Gastrocnemius medialis (tissue), 4 donors: ENCODE data around the gene C13orf46.

ENCODE experiments used
- POLR2A ChIP-seq, 2 donors: fragments of 450-650 bp; IDR thresholded peaks; one replicate each; pipeline ENCODE4 v1.6.1; 2017; ENCODE audit warnings: antibody characterized with exemption in 2 of 2, mild to moderate bottlenecking in 2 of 2, moderate library complexity in 2 of 2
- TF ChIP-seq, protein P1 (sequence below), 5 experiments: fragments of 450-650 bp in 3 of 5; fragments of 200-600 bp in 2 of 5; sonication (generic) in 2 of 5; IDR thresholded peaks in 4 of 5; conservative IDR thresholded peaks in 1 of 5; 1 replicate in 4 of 5; 2 replicates in 1 of 5; pipeline ENCODE4 v1.5.1; 2016 to 2019; ENCODE audit warnings: antibody characterized with exemption in 5 of 5, mild to moderate bottlenecking in 3 of 5, moderate library complexity in 3 of 5

DNA sequence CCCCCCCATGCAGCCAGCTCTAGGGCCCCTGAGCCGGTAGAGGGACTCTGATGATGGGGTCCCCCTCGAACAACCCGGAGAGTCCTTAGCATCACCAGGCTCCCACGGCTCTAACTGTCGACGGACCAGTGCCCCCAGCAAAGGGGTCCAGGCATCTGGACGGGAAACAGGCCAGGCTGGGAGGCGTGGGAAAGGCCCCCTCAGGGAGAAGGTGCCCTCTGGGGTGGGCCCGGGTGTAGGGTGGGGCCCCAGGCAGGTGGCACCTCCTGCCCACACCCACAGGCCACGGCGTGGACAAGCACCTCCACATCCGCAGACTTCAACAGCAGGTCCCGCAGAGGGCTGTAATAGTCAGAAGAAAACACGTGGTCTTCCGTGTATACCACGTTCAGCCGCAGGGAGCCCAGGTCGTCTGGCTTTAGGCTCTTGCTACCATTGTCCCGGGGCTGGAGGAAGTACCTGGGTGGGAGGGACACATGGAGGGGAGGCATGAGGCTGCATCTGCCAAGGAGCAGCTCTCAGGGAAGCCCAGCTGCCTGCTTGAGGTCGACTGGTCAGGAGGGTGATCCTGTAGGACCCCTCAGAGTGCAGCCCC lies 44.7 kb upstream of the C13orf46 start:
- TF ChIP-seq, protein P1, sequence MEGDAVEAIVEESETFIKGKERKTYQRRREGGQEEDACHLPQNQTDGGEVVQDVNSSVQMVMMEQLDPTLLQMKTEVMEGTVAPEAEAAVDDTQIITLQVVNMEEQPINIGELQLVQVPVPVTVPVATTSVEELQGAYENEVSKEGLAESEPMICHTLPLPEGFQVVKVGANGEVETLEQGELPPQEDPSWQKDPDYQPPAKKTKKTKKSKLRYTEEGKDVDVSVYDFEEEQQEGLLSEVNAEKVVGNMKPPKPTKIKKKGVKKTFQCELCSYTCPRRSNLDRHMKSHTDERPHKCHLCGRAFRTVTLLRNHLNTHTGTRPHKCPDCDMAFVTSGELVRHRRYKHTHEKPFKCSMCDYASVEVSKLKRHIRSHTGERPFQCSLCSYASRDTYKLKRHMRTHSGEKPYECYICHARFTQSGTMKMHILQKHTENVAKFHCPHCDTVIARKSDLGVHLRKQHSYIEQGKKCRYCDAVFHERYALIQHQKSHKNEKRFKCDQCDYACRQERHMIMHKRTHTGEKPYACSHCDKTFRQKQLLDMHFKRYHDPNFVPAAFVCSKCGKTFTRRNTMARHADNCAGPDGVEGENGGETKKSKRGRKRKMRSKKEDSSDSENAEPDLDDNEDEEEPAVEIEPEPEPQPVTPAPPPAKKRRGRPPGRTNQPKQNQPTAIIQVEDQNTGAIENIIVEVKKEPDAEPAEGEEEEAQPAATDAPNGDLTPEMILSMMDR (IDR thresholded peaks at IDR 0.05 in 4 of 5, conservative IDR thresholded peaks at IDR 0.05 in 1 of 5) = no peak
- TF ChIP-seq POLR2A (IDR thresholded peaks at IDR 0.05) = no peak
